Ascending aorta (tissue), 2 donors: Measurements from ENCODE around the gene R3HDML. TPM values are rescaled to one million over a fixed set of nuclear protein-coding genes. Genes with fewer than 3 reads are reported as not detected.

Experiments
- DNase-seq, 2 donors: peaks; one replicate each; pipeline ENCODE4 v3.0.0-alpha.2; 2019; ENCODE audit warnings: low spot score in 2 of 2
- H3K27ac ChIP-seq, 2 donors: fragments of 200-600 bp; sonication (generic); one replicate each; pipeline ENCODE4 v1.5.1; 2016 to 2017; ENCODE audit warnings: mild to moderate bottlenecking in 1 of 2
- H3K27me3 ChIP-seq: fragments of 200-600 bp; sonication (generic); one replicate; pipeline ENCODE4 v1.5.1; 2017
- H3K36me3 ChIP-seq, 2 donors: fragments of 200-600 bp; sonication (generic); one replicate each; pipeline ENCODE4 v1.5.1; 2016
- H3K4me1 ChIP-seq, 2 donors: fragments of 200-600 bp; sonication (generic); one replicate each; pipeline ENCODE4 v1.5.1; 2016 to 2017; ENCODE audit warnings: mild to moderate bottlenecking in 1 of 2
- H3K4me3 ChIP-seq, 2 donors: fragments of 200-600 bp; sonication (generic); one replicate each; pipeline ENCODE4 v1.5.1; 2016 to 2017; ENCODE audit warnings: mild to moderate bottlenecking in 1 of 2
- H3K9me3 ChIP-seq, 2 donors: fragments of 200-600 bp; sonication (generic); one replicate each; pipeline ENCODE4 v1.5.1; 2016
- CTCF ChIP-seq, 3 experiments: fragments of 200-600 bp in 2 of 3; fragments of 450-650 bp in 1 of 3; sonication (generic) in 2 of 3; IDR thresholded peaks; one replicate each; pipeline ENCODE4 v1.5.1; 2016 to 2019; ENCODE audit warnings: antibody characterized with exemption in 3 of 3, mild to moderate bottlenecking in 1 of 3, moderate library complexity in 1 of 3
- intact Hi-C: fragments of 100-400 bp; cut with DNase I; formaldehyde crosslinking; loops from one replicate; pipeline ENCODE4 v1.15.1; 2023
- total RNA-seq: library from RNA; depleted of rRNA; stranded (reverse); fragments of >200 nt; gene quantifications from one replicate; pipeline ENCODE4 v1.1.0, GENCODE V29; 2016

Gene R3HDML
- total RNA-seq: not detected

GRCh38 chr20:44336725-44337380 is at the start of gene R3HDML:
TSS of gene R3HDML (plus strand) at chr20:44337043. CDS start at chr20:44337158, 115 bp downstream.
- Histone ChIP-seq H3K27me3 (no peaks in the 10 kb centered on the region), H3K36me3 (no peaks in the 10 kb centered on the region), H3K9me3 (no peaks in the 10 kb centered on the region), H3K4me3 (no peak within 1 kb of the TSS), H3K4me1 (no peaks in the 10 kb centered on the region), H3K27ac (no peak within 1 kb of the TSS)
- TF ChIP-seq CTCF (IDR thresholded peaks at IDR 0.05): no peak
- DNase-seq: no peak
- intact Hi-C loops: no loop called here

GRCh38 chr20:44287272-44288097 is 49.4 kb upstream of the R3HDML start:
- Histone ChIP-seq H3K27me3 (no peaks in the 10 kb centered on the region), H3K4me3 (no peak overlapping the region), H3K4me1 (no peaks in the 10 kb centered on the region), H3K27ac (no peak overlapping the region), H3K9me3 (no peaks in the 10 kb centered on the region), H3K36me3 (peaks cover 0 to 4% of the 10 kb centered on the region in 2 donors)
- intact Hi-C loops: loop anchor here (5.0 kb wide), 1 partner anchor 60 kb away; no protein-coding TSS in a partner anchor
- DNase-seq: no peak
- TF ChIP-seq CTCF (IDR thresholded peaks at IDR 0.05): no peak

GRCh38 chr20:44288252-44288651 is 48.6 kb upstream of the R3HDML start:
- DNase-seq: no peak
- no peak for TF ChIP-seq CTCF (IDR thresholded peaks at IDR 0.05)
- Histone ChIP-seq H3K27me3 (no peaks in the 10 kb centered on the region), H3K36me3 (peaks cover 0 to 4% of the 10 kb centered on the region in 2 donors), H3K4me3 (no peak overlapping the region), H3K27ac (no peak overlapping the region), H3K4me1 (no peaks in the 10 kb centered on the region), H3K9me3 (no peaks in the 10 kb centered on the region)
- intact Hi-C loops: loop anchor here (5.0 kb wide), 1 partner anchor 61 kb away; no protein-coding TSS in a partner anchor

GRCh38 chr20:44291754-44292153 is 45.1 kb upstream of the R3HDML start:
- DNase-seq: no peak
- Histone ChIP-seq H3K4me1 (no peaks in the 10 kb centered on the region), H3K36me3 (peaks cover 0 to 4% of the 10 kb centered on the region in 2 donors), H3K4me3 (no peak overlapping the region), H3K27ac (no peak overlapping the region), H3K27me3 (no peaks in the 10 kb centered on the region), H3K9me3 (no peaks in the 10 kb centered on the region)
- TF ChIP-seq CTCF (IDR thresholded peaks at IDR 0.05): no peak
- intact Hi-C loops: no loop called here

GRCh38 chr20:44296011-44296410 is 40.8 kb upstream of the R3HDML start:
- intact Hi-C loops: no loop called here
- Histone ChIP-seq H3K36me3 (no peaks in the 10 kb centered on the region), H3K4me1 (no peaks in the 10 kb centered on the region), H3K27me3 (no peaks in the 10 kb centered on the region), H3K4me3 (no peak overlapping the region), H3K9me3 (no peaks in the 10 kb centered on the region), H3K27ac (no peak overlapping the region)
- DNase-seq: no peak
- no peak for TF ChIP-seq CTCF (IDR thresholded peaks at IDR 0.05)
